ENCODE measurements around the gene TMBIM4.

TMBIM4 gene

DNA sequence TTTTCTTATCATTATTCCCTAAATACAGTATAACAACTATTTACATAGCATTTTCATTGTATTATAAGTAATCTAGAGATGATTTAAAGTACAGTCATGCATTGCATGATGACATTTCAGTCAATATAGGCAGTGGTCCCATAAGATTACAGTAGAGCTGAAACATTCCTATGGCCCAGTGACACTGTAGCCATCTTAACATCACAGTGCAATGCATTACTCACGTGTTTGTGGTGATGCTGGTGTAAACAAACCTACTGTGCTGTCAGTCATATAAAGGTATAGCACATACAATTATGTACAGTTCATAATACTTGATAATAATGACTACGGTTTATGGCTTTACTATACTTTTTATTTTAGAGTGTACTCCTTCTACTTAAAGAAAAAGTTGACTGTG lies 52.6 kb downstream of the TMBIM4 start:
- Histone ChIP-seq H3F3A (ENCODE audit: control insufficient read depth, insufficient read depth) (peaks cover 8% of the 10 kb centered on the region; the same call in 1 of the 2 replicates), H3K27me3 (ENCODE audit: control insufficient read depth, low read length) (no peaks in the 10 kb centered on the region), H3K4me3 (ENCODE audit: low read length) (no peak overlapping the region), H3K4me1 (ENCODE audit: control insufficient read depth, low read length) (peaks cover 32% of the 10 kb centered on the region), H3K36me3 (ENCODE audit: control insufficient read depth, low read length) (peaks cover 18% of the 10 kb centered on the region), H4K20me1 (ENCODE audit: control insufficient read depth, insufficient read depth, low read depth, low read length) (no peaks in the 10 kb centered on the region), H3K27ac (ENCODE audit: low read depth, low read length) (no peak overlapping the region), H3K4me2 (ENCODE audit: low read length) (no peak overlapping the region), H3K79me2 (ENCODE audit: control insufficient read depth, low read length) (no peaks in the 10 kb centered on the region), H3K9me3 (ENCODE audit: control insufficient read depth, insufficient read depth, low read length) (peaks cover 5% of the 10 kb centered on the region; the same call in 1 of the 2 replicates), H3K9me2 (replicated peaks; ENCODE audit: control insufficient read depth, low read length) (no peaks in the 10 kb centered on the region)
- TF ChIP-seq, protein P1, sequence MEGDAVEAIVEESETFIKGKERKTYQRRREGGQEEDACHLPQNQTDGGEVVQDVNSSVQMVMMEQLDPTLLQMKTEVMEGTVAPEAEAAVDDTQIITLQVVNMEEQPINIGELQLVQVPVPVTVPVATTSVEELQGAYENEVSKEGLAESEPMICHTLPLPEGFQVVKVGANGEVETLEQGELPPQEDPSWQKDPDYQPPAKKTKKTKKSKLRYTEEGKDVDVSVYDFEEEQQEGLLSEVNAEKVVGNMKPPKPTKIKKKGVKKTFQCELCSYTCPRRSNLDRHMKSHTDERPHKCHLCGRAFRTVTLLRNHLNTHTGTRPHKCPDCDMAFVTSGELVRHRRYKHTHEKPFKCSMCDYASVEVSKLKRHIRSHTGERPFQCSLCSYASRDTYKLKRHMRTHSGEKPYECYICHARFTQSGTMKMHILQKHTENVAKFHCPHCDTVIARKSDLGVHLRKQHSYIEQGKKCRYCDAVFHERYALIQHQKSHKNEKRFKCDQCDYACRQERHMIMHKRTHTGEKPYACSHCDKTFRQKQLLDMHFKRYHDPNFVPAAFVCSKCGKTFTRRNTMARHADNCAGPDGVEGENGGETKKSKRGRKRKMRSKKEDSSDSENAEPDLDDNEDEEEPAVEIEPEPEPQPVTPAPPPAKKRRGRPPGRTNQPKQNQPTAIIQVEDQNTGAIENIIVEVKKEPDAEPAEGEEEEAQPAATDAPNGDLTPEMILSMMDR (IDR thresholded peaks at IDR 0.05; ENCODE audit: low read depth, low read length, poor library complexity, severe bottlenecking), result no peak
- no peak for TF ChIP-seq EZH2phosphoT487 (IDR thresholded peaks at IDR 0.05; ENCODE audit: borderline replicate concordance, low read length)

DNA sequence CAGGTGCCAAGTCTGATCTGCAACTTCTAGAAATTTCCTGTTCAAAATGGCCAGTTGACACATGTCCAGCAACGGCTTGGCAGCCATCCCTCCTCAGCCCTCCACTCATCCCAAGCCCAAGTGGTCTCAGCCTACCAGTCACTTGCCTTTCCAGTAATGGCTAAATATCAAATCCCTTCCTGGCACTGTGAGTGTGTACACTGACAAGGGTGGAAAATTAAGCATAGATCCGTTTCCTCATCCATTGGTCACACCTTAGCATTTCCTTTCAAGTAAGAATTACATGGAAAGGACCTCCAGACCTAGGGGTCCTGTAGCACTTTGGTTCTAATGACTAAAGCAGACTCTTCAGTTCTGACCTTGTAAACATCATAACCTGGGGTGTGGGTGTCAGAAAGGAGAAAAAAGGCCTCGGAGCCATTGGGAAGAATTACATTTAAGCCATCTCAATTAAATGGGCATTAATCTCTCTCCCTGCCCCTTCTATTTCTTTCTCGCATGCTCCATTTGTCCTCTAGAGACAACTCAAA lies 54.7 kb downstream of the TMBIM4 start:
- H3K9me3 ChIP-seq (ENCODE audit: control insufficient read depth, insufficient read depth, low read length), result peaks cover 5% of the 10 kb centered on the region; the same call in 1 of the 2 replicates
- peaks cover 32% of the 10 kb centered on the region for H3K4me1 ChIP-seq (ENCODE audit: control insufficient read depth, low read length)
- H3K4me3 ChIP-seq (ENCODE audit: low read length), result no peak overlapping the region
- H3K4me2 ChIP-seq (ENCODE audit: low read length), result no peak overlapping the region
- H3K27me3 ChIP-seq (ENCODE audit: control insufficient read depth, low read length), result no peaks in the 10 kb centered on the region
- H3K36me3 ChIP-seq (ENCODE audit: control insufficient read depth, low read length), result peaks cover 7% of the 10 kb centered on the region; the same call in 1 of the 2 replicates
- H3K79me2 ChIP-seq (ENCODE audit: control insufficient read depth, low read length), result no peaks in the 10 kb centered on the region
- TF ChIP-seq, protein P1 (IDR thresholded peaks at IDR 0.05; ENCODE audit: low read depth, low read length, poor library complexity, severe bottlenecking), result no peak
- TF ChIP-seq EZH2phosphoT487 (IDR thresholded peaks at IDR 0.05; ENCODE audit: borderline replicate concordance, low read length), result no peak
- H3K27ac ChIP-seq (ENCODE audit: low read depth, low read length), result no peak overlapping the region
- no peaks in the 10 kb centered on the region for H3K9me2 ChIP-seq (replicated peaks; ENCODE audit: control insufficient read depth, low read length)
- H3F3A ChIP-seq (ENCODE audit: control insufficient read depth, insufficient read depth), result peaks cover 8% of the 10 kb centered on the region; the same call in 1 of the 2 replicates
- H4K20me1 ChIP-seq (ENCODE audit: control insufficient read depth, insufficient read depth, low read depth, low read length), result no peaks in the 10 kb centered on the region

DNA sequence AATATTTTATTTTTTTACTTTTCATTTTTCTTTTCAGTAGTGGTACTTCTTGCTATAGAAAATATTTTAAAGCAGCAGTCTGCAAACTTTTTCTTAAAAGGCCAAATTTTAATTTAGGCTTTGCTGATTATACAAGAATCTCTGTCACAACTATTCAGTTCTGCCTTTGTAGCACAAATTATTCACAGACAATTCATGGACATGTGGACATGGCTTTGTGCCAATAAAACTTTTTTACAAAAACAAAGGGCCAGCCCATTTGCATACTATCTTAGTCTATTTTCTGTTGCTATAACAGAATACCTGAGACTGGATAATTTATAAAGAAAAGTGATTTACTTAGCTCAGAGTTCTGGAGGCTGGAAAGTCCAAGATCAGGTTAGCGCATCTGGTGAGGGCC lies 56.3 kb downstream of the TMBIM4 start:
- TF ChIP-seq, protein P1 (IDR thresholded peaks at IDR 0.05; ENCODE audit: low read depth, low read length, poor library complexity, severe bottlenecking), result no peak
- TF ChIP-seq EZH2phosphoT487 (IDR thresholded peaks at IDR 0.05; ENCODE audit: borderline replicate concordance, low read length), result no peak
- Histone ChIP-seq H4K20me1 (ENCODE audit: control insufficient read depth, insufficient read depth, low read depth, low read length) (no peaks in the 10 kb centered on the region), H3F3A (ENCODE audit: control insufficient read depth, insufficient read depth) (peaks cover 4% of the 10 kb centered on the region; the same call in 1 of the 2 replicates), H3K79me2 (ENCODE audit: control insufficient read depth, low read length) (no peaks in the 10 kb centered on the region), H3K4me1 (ENCODE audit: control insufficient read depth, low read length) (peaks cover 32% of the 10 kb centered on the region), H3K9me2 (replicated peaks; ENCODE audit: control insufficient read depth, low read length) (no peaks in the 10 kb centered on the region), H3K36me3 (ENCODE audit: control insufficient read depth, low read length) (no peaks in the 10 kb centered on the region), H3K4me3 (ENCODE audit: low read length) (peak overlapping the region; percentile 37), H3K27ac (ENCODE audit: low read depth, low read length) (peak overlapping the region; percentile 45; the same call in 1 of the 2 replicates), H3K27me3 (ENCODE audit: control insufficient read depth, low read length) (no peaks in the 10 kb centered on the region), H3K4me2 (ENCODE audit: low read length) (peak overlapping the region; percentile 63), H3K9me3 (ENCODE audit: control insufficient read depth, insufficient read depth, low read length) (peaks cover 5% of the 10 kb centered on the region; the same call in 1 of the 2 replicates)

Measured in DOHH2 (cell line).